Neutrophil (primary cell): Measurements from ENCODE around the gene ZNF768.

ENCODE experiments used
- H3K27ac ChIP-seq: fragments of 200-600 bp; sonication (generic); 2 replicates; pipeline ENCODE4 v1.5.1; 2016; ENCODE audit warnings: mild to moderate bottlenecking, moderate library complexity
- H3K27me3 ChIP-seq: fragments of 200-600 bp; sonication (generic); 2 replicates; pipeline ENCODE4 v1.6.0; 2016; ENCODE audit warnings: mild to moderate bottlenecking
- H3K36me3 ChIP-seq: fragments of 200-600 bp; sonication (generic); 2 replicates; pipeline ENCODE4 v1.5.1; 2017
- H3K4me1 ChIP-seq, 2 experiments: fragments of 200-600 bp in 1 of 2; sonication (generic) in 1 of 2; 1 replicate in 1 of 2; 2 replicates in 1 of 2; pipeline versions ENCODE4 v1.5.1 to v1.6.1; 2013 to 2016; ENCODE audit warnings: low read depth in 1 of 2, low read length in 1 of 2, mild to moderate bottlenecking in 1 of 2, moderate library complexity in 1 of 2; ENCODE audit not compliant: control insufficient read depth in 1 of 2, insufficient read depth in 1 of 2
- H3K4me3 ChIP-seq, 2 experiments: fragments of 200-600 bp in 1 of 2; sonication (generic) in 1 of 2; 1 replicate in 1 of 2; 2 replicates in 1 of 2; pipeline ENCODE4 v1.5.1; 2013 to 2016; ENCODE audit warnings: low read depth in 1 of 2, low read length in 1 of 2, mild to moderate bottlenecking in 1 of 2, moderate library complexity in 1 of 2
- H3K9me3 ChIP-seq: fragments of 200-600 bp; sonication (generic); 2 replicates; pipeline ENCODE4 v1.5.1; 2016
- TF ChIP-seq, protein P1 (sequence below): fragments of 200-600 bp; sonication (generic); IDR thresholded peaks from 2 replicates; pipeline ENCODE4 v1.5.1; 2016; ENCODE audit warnings: antibody characterized with exemption

The ZNF768 gene

GRCh38 chr16:30558789-30559377 is 32.5 kb upstream of the ZNF768 start:
- Histone ChIP-seq H3K27me3 (no peaks in the 10 kb centered on the region), H3K4me1 (peaks cover 26 to 28% of the 10 kb centered on the region in 2 experiments), H3K27ac (peak overlapping the region; percentile 91), H3K4me3 (peak overlapping the region; percentile 77 to 99), H3K36me3 (peaks cover 15% of the 10 kb centered on the region), H3K9me3 (no peaks in the 10 kb centered on the region)
- TF ChIP-seq, protein P1, sequence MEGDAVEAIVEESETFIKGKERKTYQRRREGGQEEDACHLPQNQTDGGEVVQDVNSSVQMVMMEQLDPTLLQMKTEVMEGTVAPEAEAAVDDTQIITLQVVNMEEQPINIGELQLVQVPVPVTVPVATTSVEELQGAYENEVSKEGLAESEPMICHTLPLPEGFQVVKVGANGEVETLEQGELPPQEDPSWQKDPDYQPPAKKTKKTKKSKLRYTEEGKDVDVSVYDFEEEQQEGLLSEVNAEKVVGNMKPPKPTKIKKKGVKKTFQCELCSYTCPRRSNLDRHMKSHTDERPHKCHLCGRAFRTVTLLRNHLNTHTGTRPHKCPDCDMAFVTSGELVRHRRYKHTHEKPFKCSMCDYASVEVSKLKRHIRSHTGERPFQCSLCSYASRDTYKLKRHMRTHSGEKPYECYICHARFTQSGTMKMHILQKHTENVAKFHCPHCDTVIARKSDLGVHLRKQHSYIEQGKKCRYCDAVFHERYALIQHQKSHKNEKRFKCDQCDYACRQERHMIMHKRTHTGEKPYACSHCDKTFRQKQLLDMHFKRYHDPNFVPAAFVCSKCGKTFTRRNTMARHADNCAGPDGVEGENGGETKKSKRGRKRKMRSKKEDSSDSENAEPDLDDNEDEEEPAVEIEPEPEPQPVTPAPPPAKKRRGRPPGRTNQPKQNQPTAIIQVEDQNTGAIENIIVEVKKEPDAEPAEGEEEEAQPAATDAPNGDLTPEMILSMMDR: no peak

GRCh38 chr16:30557957-30558788 is 31.8 kb upstream of the ZNF768 start, which contains the start of gene ZNF764:
ZNF764 (minus strand) TSS chr16:30558374; CDS start chr16:30558182, 192 bp downstream.
- Histone ChIP-seq H3K4me1 (peaks cover 31 to 33% of the 10 kb centered on the region in 2 experiments), H3K27ac (peak within 1 kb of the TSS; percentile 91), H3K36me3 (peaks cover 15% of the 10 kb centered on the region), H3K9me3 (no peaks in the 10 kb centered on the region), H3K4me3 (peak within 1 kb of the TSS; percentile 77 to 99), H3K27me3 (no peaks in the 10 kb centered on the region)
- TF ChIP-seq, protein P1: peak; percentile 44

- peak overlapping the region; percentile 77 to 99 for H3K4me3 ChIP-seq
- H3K27me3 ChIP-seq: no peaks in the 10 kb centered on the region
- peaks cover 15% of the 10 kb centered on the region for H3K36me3 ChIP-seq
- TF ChIP-seq, protein P1: no peak
- no peaks in the 10 kb centered on the region for H3K9me3 ChIP-seq
- peak overlapping the region; percentile 91 for H3K27ac ChIP-seq
- peaks cover 34 to 35% of the 10 kb centered on the region in 2 experiments for H3K4me1 ChIP-seq
Observed at GRCh38 chr16:30557707-30557956, 31.3 kb upstream of the ZNF768 start.

GRCh38 chr16:30556125-30556473 is 29.7 kb upstream of the ZNF768 start:
- no peak overlapping the region for H3K4me3 ChIP-seq
- H3K4me1 ChIP-seq: peaks cover 24 to 25% of the 10 kb centered on the region in 2 experiments
- H3K9me3 ChIP-seq: no peaks in the 10 kb centered on the region
- no peak overlapping the region for H3K27ac ChIP-seq
- TF ChIP-seq, protein P1: no peak
- H3K27me3 ChIP-seq: no peaks in the 10 kb centered on the region
- peaks cover 15% of the 10 kb centered on the region for H3K36me3 ChIP-seq

DNA sequence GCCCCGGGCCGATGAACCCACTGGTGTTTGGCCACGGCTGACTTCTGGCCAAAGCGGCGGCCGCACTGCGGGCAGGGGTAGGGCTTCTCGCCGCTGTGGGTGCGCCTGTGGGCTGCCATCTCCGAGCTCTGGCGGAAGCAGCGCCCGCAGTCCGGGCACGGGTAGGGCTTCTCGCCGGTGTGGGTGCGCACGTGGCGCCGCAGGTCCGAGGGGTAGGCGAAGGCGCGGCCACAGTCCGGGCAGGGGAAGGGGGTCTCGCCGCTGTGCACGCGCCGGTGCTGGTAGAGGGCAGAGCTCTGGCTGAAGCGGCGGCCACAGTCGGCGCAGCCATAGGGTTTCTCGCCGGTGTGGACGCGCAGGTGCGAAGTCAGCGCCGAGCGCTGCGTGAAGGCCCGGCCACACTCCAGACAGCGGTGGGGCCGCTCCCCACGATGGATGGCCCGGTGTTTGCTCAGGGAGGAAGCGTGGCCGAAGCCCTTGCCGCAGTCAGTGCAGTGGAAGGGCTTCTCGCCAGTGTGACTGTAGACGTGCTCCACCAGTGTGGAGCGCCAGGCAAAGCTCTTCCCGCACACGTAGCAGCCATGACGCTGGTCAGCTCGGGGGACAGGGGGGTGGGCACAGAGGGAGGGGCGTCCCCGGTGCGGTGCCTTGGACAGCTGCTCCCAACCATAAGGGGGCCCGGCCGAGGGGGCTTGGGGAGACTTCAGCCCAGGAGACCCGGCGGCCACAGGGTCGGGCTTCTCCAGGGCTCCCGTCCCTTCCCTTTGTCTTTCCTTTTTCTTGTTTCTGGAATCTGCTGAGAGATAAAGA is 29.2 kb upstream of the ZNF768 start:
- TF ChIP-seq, protein P1: no peak

More for the DNA sequence above, 29.2 kb upstream of the ZNF768 start:
- peaks cover 21 to 22% of the 10 kb centered on the region in 2 experiments for H3K4me1 ChIP-seq
- H3K36me3 ChIP-seq: peaks cover 15% of the 10 kb centered on the region
- H3K9me3 ChIP-seq: no peaks in the 10 kb centered on the region
- no peaks in the 10 kb centered on the region for H3K27me3 ChIP-seq
- H3K4me3 ChIP-seq: no peak overlapping the region
- no peak overlapping the region for H3K27ac ChIP-seq
